GM12878 (cell line): ENCODE results near the gene KLF17. TPM values are rescaled to one million over a fixed set of nuclear protein-coding genes. Genes with fewer than 3 reads are reported as not detected.

Experiments
- ATAC-seq: fragments of 200-7000 bp; cut with Tn5 transposase; 3 replicates; pipeline ENCODE4 v1.9.1; 2020; ENCODE audit warnings: mild to moderate bottlenecking, moderate library complexity
- BruUV-seq: library from RNA; stranded (reverse); fragments of 400-500 nt; replicated peaks from 2 replicates; lab custom pipeline; 2021; lab: Mats Ljungman, UMichigan
- CTCF ChIA-PET: fragments of 300-600 bp; sonication (Branson Sonifier 250); formaldehyde crosslinking; extraction: SDS; loops from one replicate; lab custom pipeline; 2021; ENCODE audit warnings: inconsistent platforms; lab: Yijun Ruan, JAX
- POLR2A ChIA-PET: fragments of 350-600 bp; formaldehyde crosslinking; extraction: SDS; loops from one replicate; lab custom pipeline; 2021; ENCODE audit warnings: inconsistent platforms; lab: Charles Lee
- RAD21 ChIA-PET: fragments of 300-600 bp; sonication (Branson Sonifier 250); formaldehyde crosslinking; loops from one replicate; lab custom pipeline; 2023; ENCODE audit warnings: antibody characterized with exemption; ENCODE audit not compliant: unreplicated experiment; lab: Charles Lee
- SMC1A ChIA-PET: fragments of 300-600 bp; sonication (Branson Sonifier 250); formaldehyde crosslinking; loops from one replicate; lab custom pipeline; 2023; ENCODE audit not compliant: unreplicated experiment, uncharacterized antibody; lab: Charles Lee
- DNase-seq: peaks from one replicate; pipeline ENCODE4 v3.0.0-alpha.2; 2011; ENCODE audit warnings: low read depth, low spot score
- FAIRE-seq: peaks from 3 replicates; lab custom pipeline; 2011; peaks lifted over from hg19 to GRCh38; lab: Jason Lieb, UNC
- H2AFZ ChIP-seq: 2 replicates; pipeline ENCODE4 v1.6.0; 2011; ENCODE audit warnings: low read depth, low read length, control low read depth; ENCODE audit not compliant: control insufficient read depth
- H3K27ac ChIP-seq: 2 replicates; pipeline ENCODE4 v1.5.1; 2011; ENCODE audit warnings: control low read depth; ENCODE audit not compliant: control insufficient read depth, insufficient read depth
- H3K27me3 ChIP-seq, 2 experiments: replicated peaks in 1 of 2; 2 replicates each; pipeline versions ENCODE4 v1.6.0 to v1.6.1; 2011; ENCODE audit warnings: low read length in 1 of 2; ENCODE audit not compliant: control insufficient read depth in 2 of 2, insufficient read depth in 2 of 2
- H3K36me3 ChIP-seq, 2 experiments: 2 replicates each; pipeline ENCODE4 v1.5.1; 2011; ENCODE audit warnings: low read length in 1 of 2; ENCODE audit not compliant: control insufficient read depth in 2 of 2, insufficient read depth in 2 of 2
- H3K4me1 ChIP-seq: 2 replicates; pipeline ENCODE4 v1.6.1; 2011; ENCODE audit warnings: mild to moderate bottlenecking, low read length, moderate library complexity, mixed read lengths; ENCODE audit not compliant: control insufficient read depth, insufficient read depth
- H3K4me2 ChIP-seq: 2 replicates; pipeline ENCODE4 v1.6.0; 2011; ENCODE audit warnings: control low read depth; ENCODE audit not compliant: control insufficient read depth, insufficient read depth
- H3K4me3 ChIP-seq: fragments of 200-600 bp; sonication (generic); 2 replicates; pipeline ENCODE4 v1.5.1; 2016
- H3K79me2 ChIP-seq: 2 replicates; pipeline ENCODE4 v1.6.0; 2011; ENCODE audit warnings: low read length; ENCODE audit not compliant: control insufficient read depth, insufficient read depth
- H3K9ac ChIP-seq: 2 replicates; pipeline ENCODE4 v1.8.0; 2011; ENCODE audit warnings: low read length, control low read depth, mixed read lengths; ENCODE audit not compliant: control insufficient read depth, insufficient read depth
- H3K9me3 ChIP-seq: replicated peaks from 3 replicates; pipeline ENCODE4 v1.5.1; 2011; ENCODE audit warnings: mild to moderate bottlenecking, low read length; ENCODE audit not compliant: control insufficient read depth, insufficient read depth
- H4K20me1 ChIP-seq: 2 replicates; pipeline ENCODE4 v1.6.0; 2011; ENCODE audit not compliant: control insufficient read depth, insufficient read depth
- DPF2 ChIP-seq: fragments of 450-650 bp; IDR thresholded peaks from 2 replicates; pipeline ENCODE4 v1.6.1; 2017; ENCODE audit warnings: mild to moderate bottlenecking
- HDAC2 ChIP-seq: fragments of 200-600 bp; sonication (generic); IDR thresholded peaks from 2 replicates; pipeline ENCODE4 v1.6.1; 2017
- IKZF1 ChIP-seq: fragments of 450-650 bp; conservative IDR thresholded peaks from 2 replicates; pipeline ENCODE4 v1.6.1; 2017; ENCODE audit warnings: antibody characterized with exemption, mild to moderate bottlenecking
- LARP7 ChIP-seq: fragments of 450-650 bp; IDR thresholded peaks from 2 replicates; pipeline ENCODE4 v1.6.1; 2017; ENCODE audit warnings: mild to moderate bottlenecking
- MTA3 ChIP-seq: IDR thresholded peaks from 2 replicates; pipeline ENCODE4 v1.6.1; 2012; ENCODE audit warnings: low read length, inconsistent platforms, borderline replicate concordance
- NR2C2 ChIP-seq: IDR thresholded peaks from 2 replicates; pipeline ENCODE4 v1.6.1; 2011; ENCODE audit warnings: borderline replicate concordance, low read depth; ENCODE audit not compliant: control insufficient read depth, insufficient read length
- RAD21 ChIP-seq: IDR thresholded peaks from 2 replicates; pipeline ENCODE4 v1.6.1; 2011; ENCODE audit warnings: mild to moderate bottlenecking, low read depth, low read length, moderate library complexity; ENCODE audit not compliant: insufficient read depth
- RB1 ChIP-seq: fragments of 450-650 bp; formaldehyde crosslinking; IDR thresholded peaks from 2 replicates; pipeline ENCODE4 v1.6.1; 2017; ENCODE audit warnings: mild to moderate bottlenecking, borderline replicate concordance
- SIX5 ChIP-seq: IDR thresholded peaks from 2 replicates; pipeline ENCODE4 v1.6.1; 2011; ENCODE audit warnings: mild to moderate bottlenecking, low read depth, low read length, moderate library complexity; ENCODE audit not compliant: severe bottlenecking
- SREBF1 ChIP-seq: IDR thresholded peaks from 2 replicates; pipeline ENCODE4 v1.6.1; 2012; ENCODE audit warnings: mild to moderate bottlenecking, low read length
- SREBF2 ChIP-seq: IDR thresholded peaks from 2 replicates; pipeline ENCODE4 v1.6.1; 2012; ENCODE audit warnings: mild to moderate bottlenecking, low read length
- TARDBP ChIP-seq: IDR thresholded peaks from 2 replicates; pipeline ENCODE4 v1.6.1; 2016; ENCODE audit warnings: borderline replicate concordance
- YBX1 ChIP-seq: fragments of 450-650 bp; IDR thresholded peaks from 2 replicates; pipeline ENCODE4 v1.6.1; 2016; ENCODE audit warnings: antibody characterized with exemption
- YY1 ChIP-seq: IDR thresholded peaks from 2 replicates; pipeline ENCODE4 v1.6.1; 2011; ENCODE audit warnings: low read depth, mild to moderate bottlenecking, low read length
- ZSCAN29 ChIP-seq: fragments of 450-650 bp; IDR thresholded peaks from 2 replicates; pipeline ENCODE4 v1.6.1; 2017; ENCODE audit warnings: mild to moderate bottlenecking, moderate library complexity
- WGBS: methylation state at CpG from one replicate; pipeline ENCODE4 v1.1.6; 2016; ENCODE audit warnings: low lambda C conversion rate; ENCODE audit not compliant: insufficient replicate concordance, insufficient coverage; ENCODE audit errors: missing lambda C conversion rate; 5-methylcytosine and 5-hydroxymethylcytosine counted together
- in situ Hi-C: fragments of 300-500 bp; cut with MboI; formaldehyde crosslinking; loops from 9 replicates; pipeline ENCODE4 v1.14.3; 2018; ENCODE audit warnings: mixed read lengths
- intact Hi-C: fragments of 100-400 bp; cut with micrococcal nuclease; formaldehyde crosslinking; loops from one replicate; pipeline ENCODE4 v1.14.2; 2022; ENCODE audit not compliant: unreplicated experiment
- polyA plus RNA-seq, 11 experiments: library from polyadenylated mRNA; depleted of rRNA in 4 of 11; unstranded in 6 of 11; stranded (reverse) in 5 of 11; fragments of >200 nt; fragmentation: Nextera tagmentation in 4 of 11; fragmentation: Illumina TruSeq in 1 of 11; extraction: Ambion mirVana in 4 of 11; extraction: Trizol in 1 of 11; gene quantifications; 1 replicate in 1 of 11; 2 replicates in 10 of 11; pipeline versions ENCODE4 v1.2.1 to v1.2.3, GENCODE V29; 2011 to 2016; ENCODE audit warnings: inconsistent platforms in 2 of 11, missing spikeins in 2 of 11, low read depth in 1 of 11
- total RNA-seq, 4 experiments: library from RNA; depleted of rRNA in 3 of 4; stranded (reverse); fragments of >200 nt in 3 of 4; fragmentation: Illumina TruSeq in 1 of 4; extraction: Trizol in 1 of 4; gene quantifications; 2 replicates each; pipeline versions ENCODE4 v1.2.1 to v1.2.3, GENCODE V29; 2013 to 2021
- TF ChIP-seq, protein P1 (sequence below): fragments of 450-650 bp; IDR thresholded peaks from 2 replicates; pipeline ENCODE4 v1.6.1; 2016; ENCODE audit warnings: mild to moderate bottlenecking
- TF ChIP-seq, protein P2 (sequence below): fragments of 450-650 bp; IDR thresholded peaks from 2 replicates; pipeline ENCODE4 v1.6.1; 2017; ENCODE audit warnings: mild to moderate bottlenecking
- TF ChIP-seq, protein P3 (sequence below): fragments of 450-650 bp; formaldehyde crosslinking; IDR thresholded peaks from 2 replicates; pipeline ENCODE4 v1.5.0; 2022; ENCODE audit warnings: mild to moderate bottlenecking, missing genetic modification characterization
- TF ChIP-seq, protein P4 (sequence below): fragments of 450-650 bp; IDR thresholded peaks from 2 replicates; pipeline ENCODE4 v1.6.1; 2014; ENCODE audit warnings: mild to moderate bottlenecking

KLF17 gene
- total and polyA plus RNA-seq, 10 of the 15 experiments (the other 5 are each of a cell fraction or from before 2014, with no cell fraction given), result not detected

DNA sequence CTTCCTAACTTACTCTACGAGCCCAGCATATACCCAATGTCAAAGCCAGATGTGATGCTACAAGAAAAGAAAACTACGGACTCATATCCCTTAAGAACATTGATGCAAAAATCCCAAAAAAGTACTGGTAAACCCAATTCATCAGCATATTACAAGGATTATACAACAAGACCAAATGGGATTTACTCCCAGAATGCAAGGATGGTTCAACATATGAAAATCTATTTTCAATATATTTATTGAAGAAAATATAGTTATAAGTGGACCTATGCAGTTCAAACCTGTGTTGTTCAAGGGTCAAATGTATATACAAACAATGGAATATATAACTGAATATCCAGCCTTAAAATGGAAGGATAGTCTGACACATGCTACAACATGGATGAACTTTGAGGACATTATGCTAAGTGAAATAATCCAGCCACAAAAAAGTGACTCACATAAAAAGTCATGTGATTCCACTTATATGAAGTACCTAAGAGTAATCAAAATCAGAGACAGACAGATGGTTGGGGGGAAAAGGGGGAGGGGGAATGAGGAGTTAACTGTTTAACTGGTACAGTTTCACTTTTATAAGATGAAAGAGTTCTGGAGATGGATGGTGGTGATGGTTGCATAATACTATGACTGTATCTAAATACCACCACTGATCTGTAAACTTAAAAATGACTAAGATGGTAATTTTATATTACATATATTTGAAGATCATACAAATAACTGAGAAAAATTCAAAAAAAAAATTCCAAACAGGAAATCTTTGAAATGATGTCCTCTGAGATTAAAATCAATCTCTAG, 26.5 kb downstream of the KLF17 start:
- H3K79me2 ChIP-seq, result no peaks in the 10 kb centered on the region
- FAIRE-seq, result no peak
- SMC1A ChIA-PET, result interaction anchor here (0.9 kb wide), 1 partner anchor 63 kb away, joined by 3 read pairs; no protein-coding TSS in a partner anchor
- no peak overlapping the region for H3K9ac ChIP-seq
- no peak overlapping the region for H3K4me3 ChIP-seq
- TF ChIP-seq ZSCAN29 (no peak), LARP7 (no peak), YBX1 (no peak), SIX5 (no peak), DPF2 (no peak), RAD21 (no peak), MTA3 (no peak), TARDBP (no peak), NR2C2 (no peak), HDAC2 (no peak), IKZF1 (no peak), YY1 (no peak), SREBF2 (no peak), SREBF1 (no peak), RB1 (no peak)
- TF ChIP-seq, protein P1, sequence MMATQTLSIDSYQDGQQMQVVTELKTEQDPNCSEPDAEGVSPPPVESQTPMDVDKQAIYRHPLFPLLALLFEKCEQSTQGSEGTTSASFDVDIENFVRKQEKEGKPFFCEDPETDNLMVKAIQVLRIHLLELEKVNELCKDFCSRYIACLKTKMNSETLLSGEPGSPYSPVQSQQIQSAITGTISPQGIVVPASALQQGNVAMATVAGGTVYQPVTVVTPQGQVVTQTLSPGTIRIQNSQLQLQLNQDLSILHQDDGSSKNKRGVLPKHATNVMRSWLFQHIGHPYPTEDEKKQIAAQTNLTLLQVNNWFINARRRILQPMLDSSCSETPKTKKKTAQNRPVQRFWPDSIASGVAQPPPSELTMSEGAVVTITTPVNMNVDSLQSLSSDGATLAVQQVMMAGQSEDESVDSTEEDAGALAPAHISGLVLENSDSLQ, result no peak
- TF ChIP-seq, protein P2, sequence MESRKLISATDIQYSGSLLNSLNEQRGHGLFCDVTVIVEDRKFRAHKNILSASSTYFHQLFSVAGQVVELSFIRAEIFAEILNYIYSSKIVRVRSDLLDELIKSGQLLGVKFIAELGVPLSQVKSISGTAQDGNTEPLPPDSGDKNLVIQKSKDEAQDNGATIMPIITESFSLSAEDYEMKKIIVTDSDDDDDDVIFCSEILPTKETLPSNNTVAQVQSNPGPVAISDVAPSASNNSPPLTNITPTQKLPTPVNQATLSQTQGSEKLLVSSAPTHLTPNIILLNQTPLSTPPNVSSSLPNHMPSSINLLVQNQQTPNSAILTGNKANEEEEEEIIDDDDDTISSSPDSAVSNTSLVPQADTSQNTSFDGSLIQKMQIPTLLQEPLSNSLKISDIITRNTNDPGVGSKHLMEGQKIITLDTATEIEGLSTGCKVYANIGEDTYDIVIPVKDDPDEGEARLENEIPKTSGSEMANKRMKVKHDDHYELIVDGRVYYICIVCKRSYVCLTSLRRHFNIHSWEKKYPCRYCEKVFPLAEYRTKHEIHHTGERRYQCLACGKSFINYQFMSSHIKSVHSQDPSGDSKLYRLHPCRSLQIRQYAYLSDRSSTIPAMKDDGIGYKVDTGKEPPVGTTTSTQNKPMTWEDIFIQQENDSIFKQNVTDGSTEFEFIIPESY, result no peak
- TF ChIP-seq, protein P3, sequence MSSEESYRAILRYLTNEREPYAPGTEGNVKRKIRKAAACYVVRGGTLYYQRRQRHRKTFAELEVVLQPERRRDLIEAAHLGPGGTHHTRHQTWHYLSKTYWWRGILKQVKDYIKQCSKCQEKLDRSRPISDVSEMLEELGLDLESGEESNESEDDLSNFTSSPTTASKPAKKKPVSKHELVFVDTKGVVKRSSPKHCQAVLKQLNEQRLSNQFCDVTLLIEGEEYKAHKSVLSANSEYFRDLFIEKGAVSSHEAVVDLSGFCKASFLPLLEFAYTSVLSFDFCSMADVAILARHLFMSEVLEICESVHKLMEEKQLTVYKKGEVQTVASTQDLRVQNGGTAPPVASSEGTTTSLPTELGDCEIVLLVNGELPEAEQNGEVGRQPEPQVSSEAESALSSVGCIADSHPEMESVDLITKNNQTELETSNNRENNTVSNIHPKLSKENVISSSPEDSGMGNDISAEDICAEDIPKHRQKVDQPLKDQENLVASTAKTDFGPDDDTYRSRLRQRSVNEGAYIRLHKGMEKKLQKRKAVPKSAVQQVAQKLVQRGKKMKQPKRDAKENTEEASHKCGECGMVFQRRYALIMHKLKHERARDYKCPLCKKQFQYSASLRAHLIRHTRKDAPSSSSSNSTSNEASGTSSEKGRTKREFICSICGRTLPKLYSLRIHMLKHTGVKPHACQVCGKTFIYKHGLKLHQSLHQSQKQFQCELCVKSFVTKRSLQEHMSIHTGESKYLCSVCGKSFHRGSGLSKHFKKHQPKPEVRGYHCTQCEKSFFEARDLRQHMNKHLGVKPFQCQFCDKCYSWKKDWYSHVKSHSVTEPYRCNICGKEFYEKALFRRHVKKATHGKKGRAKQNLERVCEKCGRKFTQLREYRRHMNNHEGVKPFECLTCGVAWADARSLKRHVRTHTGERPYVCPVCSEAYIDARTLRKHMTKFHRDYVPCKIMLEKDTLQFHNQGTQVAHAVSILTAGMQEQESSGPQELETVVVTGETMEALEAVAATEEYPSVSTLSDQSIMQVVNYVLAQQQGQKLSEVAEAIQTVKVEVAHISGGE (CRISPR knock-in tag), result no peak
- TF ChIP-seq, protein P4, sequence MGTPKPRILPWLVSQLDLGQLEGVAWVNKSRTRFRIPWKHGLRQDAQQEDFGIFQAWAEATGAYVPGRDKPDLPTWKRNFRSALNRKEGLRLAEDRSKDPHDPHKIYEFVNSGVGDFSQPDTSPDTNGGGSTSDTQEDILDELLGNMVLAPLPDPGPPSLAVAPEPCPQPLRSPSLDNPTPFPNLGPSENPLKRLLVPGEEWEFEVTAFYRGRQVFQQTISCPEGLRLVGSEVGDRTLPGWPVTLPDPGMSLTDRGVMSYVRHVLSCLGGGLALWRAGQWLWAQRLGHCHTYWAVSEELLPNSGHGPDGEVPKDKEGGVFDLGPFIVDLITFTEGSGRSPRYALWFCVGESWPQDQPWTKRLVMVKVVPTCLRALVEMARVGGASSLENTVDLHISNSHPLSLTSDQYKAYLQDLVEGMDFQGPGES, result no peak
- TF ChIP-seq, all 136 proteins: peak for 0
- Histone ChIP-seq H3K9me3 (no peaks in the 10 kb centered on the region; the same call in 1 of the 3 replicates), H3K36me3 (no peaks in the 10 kb centered on the region), H3K27me3 (no peaks in the 10 kb centered on the region), H3K27ac (no peak overlapping the region), H3K4me2 (no peak overlapping the region), H4K20me1 (no peaks in the 10 kb centered on the region), H2AFZ (no peak overlapping the region), H3K4me1 (no peaks in the 10 kb centered on the region)
- ChIA-PET RAD21 (no interaction called here), CTCF (interaction anchor here (0.8 to 1.5 kb wide), 2 partner anchors 42 to 175 kb away, joined by 3 to 4 read pairs; no protein-coding TSS in a partner anchor), POLR2A (no interaction called here)
- no peak for DNase-seq
- no peak for ATAC-seq
- BruUV-seq, result no TSS peak
- in situ Hi-C loops, result no loop called here
- 39% methylated on average over 2 of the region's 2 CpGs for WGBS
- intact Hi-C loops, result no loop called here
